K562 (cell line): ENCODE results near the gene CDYL. TPM values are rescaled to one million over a fixed set of nuclear protein-coding genes. Genes with fewer than 3 reads are reported as not detected.

Source experiments
- ATAC-seq: fragments of 200-7000 bp; cut with Tn5 transposase; 3 replicates; pipeline ENCODE4 v1.9.1; 2020; ENCODE audit warnings: moderate library complexity
- BruUV-seq: library from RNA; stranded (reverse); fragments of 400-500 nt; replicated peaks from 2 replicates; lab custom pipeline; 2021; lab: Mats Ljungman, UMichigan
- CTCF ChIA-PET: fragments of 300-600 bp; formaldehyde crosslinking; extraction: SDS; loops from one replicate; lab custom pipeline; 2021; ENCODE audit warnings: low intra/inter-chr PET ratio; lab: Yijun Ruan, JAX
- POLR2A ChIA-PET: fragments of 300-600, 350-650 bp; sonication (Branson Sonifier 250); formaldehyde crosslinking; extraction: SDS; loops from one replicate; lab custom pipeline; 2021; ENCODE audit warnings: antibody characterized with exemption, inconsistent platforms; lab: Yijun Ruan, JAX
- DNase-seq, 4 experiments: peaks; one replicate each; pipeline versions ENCODE4 v3.0.0 to v3.0.0-alpha.2; 2011 to 2018; ENCODE audit warnings: low spot score in 3 of 4, mixed read lengths in 3 of 4; ENCODE audit errors: extremely low read depth in 1 of 4
- FAIRE-seq: peaks from 2 replicates; lab custom pipeline; 2011; peaks lifted over from hg19 to GRCh38; lab: Jason Lieb, UNC
- H2AFZ ChIP-seq: 2 replicates; pipeline ENCODE4 v1.6.0; 2011; ENCODE audit warnings: low read depth, low read length, control low read depth, inconsistent platforms
- H3K27ac ChIP-seq: fragments of 200-600 bp; 3 replicates; pipeline ENCODE4 v1.8.0; 2011; ENCODE audit warnings: low read depth, mild to moderate bottlenecking, control low read depth, inconsistent platforms, low read length, moderate library complexity, mixed read lengths; ENCODE audit errors: extremely low read depth
- H3K27me3 ChIP-seq, 2 experiments: fragments of 300-600 bp in 1 of 2; 2 replicates in 1 of 2; 3 replicates in 1 of 2; pipeline versions ENCODE4 v1.6.0 to v1.8.0; 2011; ENCODE audit warnings: inconsistent platforms in 2 of 2, low read length in 2 of 2, mild to moderate bottlenecking in 1 of 2, mixed read lengths in 1 of 2, moderate library complexity in 1 of 2; ENCODE audit not compliant: control insufficient read depth in 2 of 2, insufficient read depth in 2 of 2
- H3K36me3 ChIP-seq: fragments of 300-600 bp; 3 replicates; pipeline ENCODE4 v1.8.0; 2011; ENCODE audit warnings: mild to moderate bottlenecking, low read length, inconsistent platforms; ENCODE audit not compliant: control insufficient read depth, insufficient read depth
- H3K4me1 ChIP-seq, 2 experiments: fragments of 200-600 bp in 1 of 2; replicated peaks in 1 of 2; 2 replicates in 1 of 2; 3 replicates in 1 of 2; pipeline versions ENCODE4 v1.5.1 to v1.8.0; 2011; ENCODE audit warnings: inconsistent platforms in 2 of 2, low read length in 2 of 2, mild to moderate bottlenecking in 1 of 2, mixed read lengths in 1 of 2, moderate library complexity in 1 of 2; ENCODE audit not compliant: control insufficient read depth in 2 of 2, insufficient read depth in 2 of 2
- H3K4me2 ChIP-seq: 2 replicates; pipeline ENCODE4 v1.6.1; 2011; ENCODE audit warnings: low read length, control low read depth, inconsistent platforms, mixed read lengths; ENCODE audit not compliant: insufficient read depth
- H3K4me3 ChIP-seq: fragments of 200-600 bp; sonication (generic), shearing (Covaris generic); 2 replicates; pipeline ENCODE4 v1.5.1; 2016; ENCODE audit warnings: control low read depth, inconsistent platforms
- H3K79me2 ChIP-seq: fragments of 200-600 bp; 3 replicates; pipeline ENCODE4 v1.8.0; 2011; ENCODE audit warnings: low read length, inconsistent platforms; ENCODE audit not compliant: control insufficient read depth, insufficient read depth
- H3K9ac ChIP-seq, 2 experiments: 2 replicates each; pipeline versions ENCODE4 v1.6.0 to v1.6.1; 2011; ENCODE audit warnings: low read depth in 2 of 2, low read length in 2 of 2, control low read depth in 1 of 2, inconsistent platforms in 1 of 2, mild to moderate bottlenecking in 1 of 2, mixed read lengths in 1 of 2; ENCODE audit not compliant: insufficient read depth in 1 of 2
- H3K9me1 ChIP-seq: one replicate; pipeline ENCODE4 v1.6.0; 2011; ENCODE audit warnings: inconsistent platforms, mild to moderate bottlenecking, low read length, moderate library complexity; ENCODE audit not compliant: control insufficient read depth, insufficient read depth
- H3K9me3 ChIP-seq: replicated peaks from 2 replicates; pipeline ENCODE4 v1.5.1; 2011; ENCODE audit warnings: low read depth, low read length, inconsistent platforms; ENCODE audit not compliant: control insufficient read depth, insufficient read depth
- H4K20me1 ChIP-seq: replicated peaks from 2 replicates; pipeline ENCODE4 v1.6.1; 2011; ENCODE audit warnings: low read length, inconsistent platforms, mixed read lengths; ENCODE audit not compliant: control insufficient read depth, insufficient read depth
- NCOA1 ChIP-seq: fragments of 450-650 bp; IDR thresholded peaks from 2 replicates; pipeline ENCODE4 v1.6.1; 2016; ENCODE audit warnings: low read depth
- NCOA2 ChIP-seq, 2 experiments: fragments of 450-650 bp; IDR thresholded peaks; 2 replicates each; pipeline ENCODE4 v1.6.1; 2018; ENCODE audit warnings: mild to moderate bottlenecking in 2 of 2, moderate library complexity in 1 of 2; ENCODE audit not compliant: partially characterized antibody in 2 of 2
- RBM25 ChIP-seq: fragments of 200-400 bp; formaldehyde crosslinking; IDR thresholded peaks from 2 replicates; pipeline ENCODE4 v1.6.1; 2018; ENCODE audit warnings: low read length, low read depth, moderate library complexity; ENCODE audit not compliant: severe bottlenecking
- ZNF507 ChIP-seq: conservative IDR thresholded peaks from 2 replicates; pipeline ENCODE4 v1.6.1; 2017; ENCODE audit warnings: missing genetic modification characterization, missing compliant biosample characterization
- WGBS: fragments of 100-300 bp; shearing (Covaris generic); methylation state at CpG from one replicate; pipeline ENCODE4 v1.1.6; 2016; ENCODE audit warnings: low coverage, mixed read lengths; ENCODE audit not compliant: insufficient coverage; ENCODE audit errors: missing lambda C conversion rate; 5-methylcytosine and 5-hydroxymethylcytosine counted together
- in situ Hi-C: fragments of 300-500 bp; cut with MboI; formaldehyde crosslinking; loops from 4 replicates; pipeline ENCODE4 v1.15.0; 2018; ENCODE audit warnings: inconsistent platforms, mixed read lengths
- intact Hi-C: fragments of 100-400 bp; cut with micrococcal nuclease; formaldehyde crosslinking; loops from 2 replicates; pipeline ENCODE4 v1.14.2; 2022
- polyA plus RNA-seq, 8 experiments: library from polyadenylated mRNA; depleted of rRNA in 4 of 8; stranded (reverse) in 5 of 8; unstranded in 3 of 8; fragments of >200 nt; fragmentation: Nextera tagmentation in 2 of 8; fragmentation: Illumina TruSeq in 1 of 8; extraction: Ambion mirVana in 2 of 8; extraction: Trizol in 1 of 8; gene quantifications; 2 replicates each; pipeline versions ENCODE4 v1.2.1 to v1.2.3, GENCODE V29; 2011 to 2014; ENCODE audit warnings: inconsistent platforms in 1 of 8, missing spikeins in 1 of 8
- total RNA-seq, 7 experiments: library from RNA; depleted of rRNA in 6 of 7; stranded (reverse); fragments of >200 nt in 6 of 7; fragmentation: Illumina TruSeq in 2 of 7; extraction: Trizol in 2 of 7; gene quantifications; 2 replicates each; pipeline versions ENCODE4 v1.2.1 to v1.2.3, GENCODE V29; 2011 to 2021; ENCODE audit warnings: low replicate concordance in 1 of 7
- TF ChIP-seq, protein P1 (sequence below): fragments of 450-650 bp; IDR thresholded peaks from 2 replicates; pipeline ENCODE4 v1.6.1; 2016; ENCODE audit warnings: mild to moderate bottlenecking, moderate library complexity

Gene CDYL
- total and polyA plus RNA-seq, 9 of the 15 experiments (the other 6 are each of a cell fraction or from before 2014, with no cell fraction given): 8.1 to 45.8 (median 40.8) TPM

DNA sequence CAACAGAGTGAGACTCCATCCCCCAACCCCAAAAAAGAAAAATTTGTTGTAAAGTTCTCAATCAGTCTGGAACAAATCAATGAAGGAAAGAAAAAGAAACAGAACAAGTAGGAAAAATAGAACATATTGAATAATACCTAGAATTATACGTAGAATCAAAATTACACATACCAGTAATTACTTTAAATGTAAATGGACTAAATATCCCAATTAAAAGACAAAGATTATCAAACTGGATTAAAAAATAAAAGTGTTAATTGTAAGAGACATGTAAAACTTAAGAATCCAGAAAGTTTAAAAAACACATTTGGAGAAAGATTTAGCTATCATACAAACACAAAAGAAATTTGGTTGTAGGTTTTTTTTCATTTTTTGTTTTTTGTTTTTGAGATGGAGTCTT, 12.3 kb upstream of the CDYL start:
- no peaks in the 10 kb centered on the region for H4K20me1 ChIP-seq
- POLR2A ChIA-PET: interaction anchor here (0.9 kb wide), 1 partner anchor 11 kb away, joined by 3 read pairs; no protein-coding TSS in a partner anchor
- no peaks in the 10 kb centered on the region for H3K36me3 ChIP-seq
- 42% methylated on average over 1 of the region's 1 CpG for WGBS
- H3K9me3 ChIP-seq: 0 out of 2 replicates have a peak, but pooled peaks cover 2% of the 10 kb centered on the region
- H3K4me3 ChIP-seq: no peak overlapping the region
- BruUV-seq: no TSS peak
- no peak for DNase-seq
- in situ Hi-C loops (no loop called here), intact Hi-C loops (no loop called here)
- CTCF ChIA-PET: no interaction called here
- no peak for FAIRE-seq
- H3K9ac ChIP-seq: no peak overlapping the region
- H3K79me2 ChIP-seq: no peaks in the 10 kb centered on the region
- no peak for ATAC-seq
- H3K27me3 ChIP-seq: no peaks in the 10 kb centered on the region; a peak in 1 of 5 replicates
- no peak overlapping the region for H3K4me2 ChIP-seq
- H3K9me1 ChIP-seq: no peaks in the 10 kb centered on the region
- no peak overlapping the region for H2AFZ ChIP-seq
- TF ChIP-seq RBM25: peak; percentile 34
- TF ChIP-seq, protein P1, sequence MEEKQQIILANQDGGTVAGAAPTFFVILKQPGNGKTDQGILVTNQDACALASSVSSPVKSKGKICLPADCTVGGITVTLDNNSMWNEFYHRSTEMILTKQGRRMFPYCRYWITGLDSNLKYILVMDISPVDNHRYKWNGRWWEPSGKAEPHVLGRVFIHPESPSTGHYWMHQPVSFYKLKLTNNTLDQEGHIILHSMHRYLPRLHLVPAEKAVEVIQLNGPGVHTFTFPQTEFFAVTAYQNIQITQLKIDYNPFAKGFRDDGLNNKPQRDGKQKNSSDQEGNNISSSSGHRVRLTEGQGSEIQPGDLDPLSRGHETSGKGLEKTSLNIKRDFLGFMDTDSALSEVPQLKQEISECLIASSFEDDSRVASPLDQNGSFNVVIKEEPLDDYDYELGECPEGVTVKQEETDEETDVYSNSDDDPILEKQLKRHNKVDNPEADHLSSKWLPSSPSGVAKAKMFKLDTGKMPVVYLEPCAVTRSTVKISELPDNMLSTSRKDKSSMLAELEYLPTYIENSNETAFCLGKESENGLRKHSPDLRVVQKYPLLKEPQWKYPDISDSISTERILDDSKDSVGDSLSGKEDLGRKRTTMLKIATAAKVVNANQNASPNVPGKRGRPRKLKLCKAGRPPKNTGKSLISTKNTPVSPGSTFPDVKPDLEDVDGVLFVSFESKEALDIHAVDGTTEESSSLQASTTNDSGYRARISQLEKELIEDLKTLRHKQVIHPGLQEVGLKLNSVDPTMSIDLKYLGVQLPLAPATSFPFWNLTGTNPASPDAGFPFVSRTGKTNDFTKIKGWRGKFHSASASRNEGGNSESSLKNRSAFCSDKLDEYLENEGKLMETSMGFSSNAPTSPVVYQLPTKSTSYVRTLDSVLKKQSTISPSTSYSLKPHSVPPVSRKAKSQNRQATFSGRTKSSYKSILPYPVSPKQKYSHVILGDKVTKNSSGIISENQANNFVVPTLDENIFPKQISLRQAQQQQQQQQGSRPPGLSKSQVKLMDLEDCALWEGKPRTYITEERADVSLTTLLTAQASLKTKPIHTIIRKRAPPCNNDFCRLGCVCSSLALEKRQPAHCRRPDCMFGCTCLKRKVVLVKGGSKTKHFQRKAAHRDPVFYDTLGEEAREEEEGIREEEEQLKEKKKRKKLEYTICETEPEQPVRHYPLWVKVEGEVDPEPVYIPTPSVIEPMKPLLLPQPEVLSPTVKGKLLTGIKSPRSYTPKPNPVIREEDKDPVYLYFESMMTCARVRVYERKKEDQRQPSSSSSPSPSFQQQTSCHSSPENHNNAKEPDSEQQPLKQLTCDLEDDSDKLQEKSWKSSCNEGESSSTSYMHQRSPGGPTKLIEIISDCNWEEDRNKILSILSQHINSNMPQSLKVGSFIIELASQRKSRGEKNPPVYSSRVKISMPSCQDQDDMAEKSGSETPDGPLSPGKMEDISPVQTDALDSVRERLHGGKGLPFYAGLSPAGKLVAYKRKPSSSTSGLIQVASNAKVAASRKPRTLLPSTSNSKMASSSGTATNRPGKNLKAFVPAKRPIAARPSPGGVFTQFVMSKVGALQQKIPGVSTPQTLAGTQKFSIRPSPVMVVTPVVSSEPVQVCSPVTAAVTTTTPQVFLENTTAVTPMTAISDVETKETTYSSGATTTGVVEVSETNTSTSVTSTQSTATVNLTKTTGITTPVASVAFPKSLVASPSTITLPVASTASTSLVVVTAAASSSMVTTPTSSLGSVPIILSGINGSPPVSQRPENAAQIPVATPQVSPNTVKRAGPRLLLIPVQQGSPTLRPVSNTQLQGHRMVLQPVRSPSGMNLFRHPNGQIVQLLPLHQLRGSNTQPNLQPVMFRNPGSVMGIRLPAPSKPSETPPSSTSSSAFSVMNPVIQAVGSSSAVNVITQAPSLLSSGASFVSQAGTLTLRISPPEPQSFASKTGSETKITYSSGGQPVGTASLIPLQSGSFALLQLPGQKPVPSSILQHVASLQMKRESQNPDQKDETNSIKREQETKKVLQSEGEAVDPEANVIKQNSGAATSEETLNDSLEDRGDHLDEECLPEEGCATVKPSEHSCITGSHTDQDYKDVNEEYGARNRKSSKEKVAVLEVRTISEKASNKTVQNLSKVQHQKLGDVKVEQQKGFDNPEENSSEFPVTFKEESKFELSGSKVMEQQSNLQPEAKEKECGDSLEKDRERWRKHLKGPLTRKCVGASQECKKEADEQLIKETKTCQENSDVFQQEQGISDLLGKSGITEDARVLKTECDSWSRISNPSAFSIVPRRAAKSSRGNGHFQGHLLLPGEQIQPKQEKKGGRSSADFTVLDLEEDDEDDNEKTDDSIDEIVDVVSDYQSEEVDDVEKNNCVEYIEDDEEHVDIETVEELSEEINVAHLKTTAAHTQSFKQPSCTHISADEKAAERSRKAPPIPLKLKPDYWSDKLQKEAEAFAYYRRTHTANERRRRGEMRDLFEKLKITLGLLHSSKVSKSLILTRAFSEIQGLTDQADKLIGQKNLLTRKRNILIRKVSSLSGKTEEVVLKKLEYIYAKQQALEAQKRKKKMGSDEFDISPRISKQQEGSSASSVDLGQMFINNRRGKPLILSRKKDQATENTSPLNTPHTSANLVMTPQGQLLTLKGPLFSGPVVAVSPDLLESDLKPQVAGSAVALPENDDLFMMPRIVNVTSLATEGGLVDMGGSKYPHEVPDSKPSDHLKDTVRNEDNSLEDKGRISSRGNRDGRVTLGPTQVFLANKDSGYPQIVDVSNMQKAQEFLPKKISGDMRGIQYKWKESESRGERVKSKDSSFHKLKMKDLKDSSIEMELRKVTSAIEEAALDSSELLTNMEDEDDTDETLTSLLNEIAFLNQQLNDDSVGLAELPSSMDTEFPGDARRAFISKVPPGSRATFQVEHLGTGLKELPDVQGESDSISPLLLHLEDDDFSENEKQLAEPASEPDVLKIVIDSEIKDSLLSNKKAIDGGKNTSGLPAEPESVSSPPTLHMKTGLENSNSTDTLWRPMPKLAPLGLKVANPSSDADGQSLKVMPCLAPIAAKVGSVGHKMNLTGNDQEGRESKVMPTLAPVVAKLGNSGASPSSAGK: no peak
- TF ChIP-seq ZNF507 (tag): peak; percentile 96
- TF ChIP-seq NCOA1: no peak
- TF ChIP-seq NCOA2 (IDR thresholded peaks at IDR 0.05; ENCODE audit: partially characterized antibody in 2 of 2): peak in 1 of 2 experiments; percentile 13
- no peak overlapping the region for H3K27ac ChIP-seq
- H3K4me1 ChIP-seq: no peaks in the 10 kb centered on the region
